GM12891 (cell line): ENCODE data around the gene OR7A10.
"Not testable (repeated sequence)": the region's sequence is repeated elsewhere in the genome, so short reads cannot be mapped to it uniquely, and the experiment has no call there.

Experiments
- DNase-seq: peaks from one replicate; pipeline ENCODE4 v3.0.0; 2011; ENCODE audit warnings: low spot score; ENCODE audit not compliant: insufficient read length
- FAIRE-seq: peaks from 2 replicates; lab custom pipeline; 2011; peaks lifted over from hg19 to GRCh38; lab: Jason Lieb, UNC
- PAX5 ChIP-seq: IDR thresholded peaks from 2 replicates; pipeline ENCODE4 v1.6.1; 2011; ENCODE audit warnings: low read length, moderate library complexity, mild to moderate bottlenecking; ENCODE audit not compliant: insufficient read depth, severe bottlenecking
- POLR2A ChIP-seq: IDR thresholded peaks from 2 replicates; pipeline ENCODE4 v1.6.1; 2011; ENCODE audit warnings: low read depth, low read length, control low read depth
- POLR2AphosphoS5 ChIP-seq: IDR thresholded peaks from 2 replicates; pipeline ENCODE4 v1.6.1; 2011; ENCODE audit warnings: low read depth, low read length, control low read depth
- POU2F2 ChIP-seq: IDR thresholded peaks from 2 replicates; pipeline ENCODE4 v1.6.1; 2011; ENCODE audit warnings: low read depth, mild to moderate bottlenecking, control low read depth, low read length, moderate library complexity
- SPI1 ChIP-seq: IDR thresholded peaks from 2 replicates; pipeline ENCODE4 v1.6.1; 2011; ENCODE audit warnings: low read depth, low read length, control low read depth
- TAF1 ChIP-seq: IDR thresholded peaks from 2 replicates; pipeline ENCODE4 v1.6.1; 2011; ENCODE audit warnings: low read depth, low read length, control low read depth

Gene OR7A10

DNA sequence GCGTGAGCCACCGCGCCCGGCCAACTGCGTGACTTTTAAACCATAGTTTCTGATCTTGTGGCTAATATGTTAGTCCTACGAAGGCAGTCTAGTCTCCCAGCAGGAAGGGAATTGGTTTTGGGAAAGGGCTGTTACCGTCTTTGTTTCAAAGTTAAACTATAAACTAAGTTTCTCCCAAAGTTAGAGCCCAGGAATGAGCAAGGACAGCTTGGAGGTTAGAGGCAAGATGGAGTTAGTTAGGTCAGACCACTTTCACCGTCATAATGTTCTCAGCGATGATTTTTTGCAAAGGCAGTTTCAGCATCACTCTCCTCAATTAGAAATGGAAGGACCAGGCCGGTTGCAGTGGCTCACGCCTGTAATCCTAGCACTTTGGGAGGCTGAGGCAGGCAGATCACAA, 52.7 kb downstream of the OR7A10 start:
- FAIRE-seq (no peak), DNase-seq (no peak)
- TF ChIP-seq TAF1 = no peak
- TF ChIP-seq POU2F2 = no peak
- no peak for TF ChIP-seq PAX5
- no peak for TF ChIP-seq POLR2AphosphoS5
- no peak for TF ChIP-seq SPI1
- no peak for TF ChIP-seq POLR2A

DNA sequence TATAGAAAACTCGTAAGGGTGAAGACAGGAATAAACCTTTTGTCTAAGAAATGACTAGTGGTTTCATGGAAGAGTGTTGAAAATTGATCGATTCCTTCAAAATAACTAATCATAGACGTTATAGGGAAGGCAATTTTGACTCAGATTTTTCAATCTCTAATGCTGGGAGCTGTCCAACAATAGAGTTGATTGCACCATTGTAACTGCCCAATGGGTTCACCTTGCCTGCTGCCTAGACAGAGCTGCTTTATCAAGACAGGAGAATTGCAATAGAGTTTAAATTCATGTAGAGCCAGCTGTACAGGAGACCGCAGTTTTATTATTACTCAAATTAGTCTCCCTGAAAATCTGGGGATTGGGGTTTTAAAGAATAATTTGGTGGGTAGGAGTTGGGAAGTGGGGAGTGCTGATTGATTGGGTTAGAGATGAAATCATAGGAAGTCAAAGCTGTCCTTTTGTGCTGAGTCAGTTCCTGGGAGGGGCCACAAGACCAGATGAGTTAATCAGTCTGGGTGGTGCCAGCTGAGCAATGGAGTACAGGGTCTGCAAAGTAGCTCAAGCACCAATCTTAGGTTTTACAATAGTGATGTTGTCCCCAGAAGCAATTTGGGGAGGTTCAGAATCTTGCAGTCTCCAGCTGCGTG, 53.5 kb downstream of the OR7A10 start:
- no peak for DNase-seq
- TF ChIP-seq TAF1 = no peak
- no peak for TF ChIP-seq POLR2AphosphoS5
- TF ChIP-seq PAX5 = no peak
- no peak for TF ChIP-seq POLR2A
- no peak for TF ChIP-seq POU2F2
- TF ChIP-seq SPI1 = no peak
- no peak for FAIRE-seq

DNA sequence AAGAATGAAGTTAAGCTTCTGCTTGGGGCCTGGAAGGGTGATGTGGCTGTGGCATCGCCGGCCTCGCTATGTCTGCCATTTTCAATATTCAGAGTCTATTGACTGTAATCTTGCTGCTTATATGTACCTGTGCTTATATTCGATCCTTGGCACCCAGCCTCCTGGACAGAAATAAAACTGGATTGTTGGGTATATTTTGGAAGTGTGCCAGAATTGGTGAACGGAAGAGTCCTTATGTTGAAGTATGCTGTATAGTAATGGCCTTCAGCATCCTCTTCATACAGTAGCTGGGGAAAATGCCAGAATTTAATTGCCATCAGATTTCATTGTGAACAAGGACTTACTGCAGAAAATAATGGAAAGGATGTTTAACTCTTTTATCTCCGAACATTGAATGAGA, 56.5 kb downstream of the OR7A10 start:
- DNase-seq, FAIRE-seq: not testable (repeated sequence)
